Measurements from ENCODE around the gene CTNND2. TPM values are rescaled to one million over a fixed set of nuclear protein-coding genes. Genes with fewer than 3 reads are reported as not detected.

The CTNND2 gene
- total RNA-seq, 1 experiment from 2014 or later: 7.0 TPM

GRCh38 chr5:10987276-10987924 lies 916.8 kb downstream of the CTNND2 start:
- DNase-seq: no peak
- H3K36me3 Mint-ChIP-seq (ENCODE audit: insufficient read depth in 1 of 3, low read depth in 3 of 3): no peaks in the 10 kb centered on the region

More at GRCh38 chr5:10987276-10987924, 916.8 kb downstream of the CTNND2 start:
- Histone ChIP-seq H4K91ac (ENCODE audit: insufficient read length, low read depth, low read length) (no peak overlapping the region), H3K27ac (ENCODE audit: insufficient read length, low read depth, low read length) (no peak overlapping the region), H3K56ac (ENCODE audit: insufficient read length, low read depth, low read length) (no peak overlapping the region), H2BK120ac (ENCODE audit: low read depth, low read length, poor library complexity, severe bottlenecking) (no peak overlapping the region), H2BK12ac (ENCODE audit: insufficient read length, low read depth, low read length) (no peak overlapping the region), H2BK5ac (ENCODE audit: insufficient read length, low read length) (no peak overlapping the region), H3K18ac (ENCODE audit: insufficient read length, low read depth, low read length) (no peak overlapping the region), H3K23ac (ENCODE audit: insufficient read length, low read depth, low read length) (no peak overlapping the region), H2AK5ac (ENCODE audit: insufficient read length, low read length) (no peak overlapping the region), H3K79me2 (ENCODE audit: insufficient read depth, low read length) (no peaks in the 10 kb centered on the region), H4K20me1 (ENCODE audit: control insufficient read depth, insufficient read depth, insufficient read length) (no peaks in the 10 kb centered on the region), H3K4ac (ENCODE audit: low read depth, low read length) (no peak overlapping the region), H3K27me3 (ENCODE audit: insufficient read depth, low read length) (no peaks in the 10 kb centered on the region), H3K23me2 (ENCODE audit: insufficient read length, low read depth, low read length, poor library complexity, severe bottlenecking) (no peaks in the 10 kb centered on the region), H4K8ac (replicated peaks; ENCODE audit: insufficient read length, low read depth, low read length) (no peak overlapping the region), H2BK20ac (ENCODE audit: low read depth, low read length, poor library complexity, severe bottlenecking) (no peak overlapping the region), H3K9ac (ENCODE audit: extremely low read depth, insufficient read length, low read length) (no peak overlapping the region), H3T11ph (ENCODE audit: low read length) (no peak overlapping the region), H3K14ac (ENCODE audit: insufficient read depth, low read length) (no peak overlapping the region), H3K4me2 (ENCODE audit: insufficient read depth, insufficient read length, low read length) (no peak overlapping the region), H3K4me1 (ENCODE audit: insufficient read depth, low read length) (no peaks in the 10 kb centered on the region), H3K79me1 (ENCODE audit: insufficient read depth, low read depth, low read length, poor library complexity, severe bottlenecking) (no peaks in the 10 kb centered on the region), H3K9me3 (ENCODE audit: control insufficient read depth, low read depth, low read length) (no peaks in the 10 kb centered on the region), H2BK15ac (ENCODE audit: low read depth, low read length) (no peak overlapping the region), H2AFZ (ENCODE audit: low read length) (no peak overlapping the region), H4K5ac (ENCODE audit: insufficient read length, low read depth, low read length) (no peak overlapping the region)
- Mint-ChIP-seq H3K27me3 (ENCODE audit: low read depth) (peaks cover 24% of the 10 kb centered on the region), H3K4me3 (no peak overlapping the region), H3K4me1 (peaks cover 10 to 23% of the 10 kb centered on the region in 2 experiments), H3K27ac (no peak overlapping the region; a peak in 2 of 7 replicates), H3K9me3 (no peaks in the 10 kb centered on the region; a peak in 1 of 5 replicates)
- TF ChIP-seq CTCF (conservative IDR thresholded peaks at IDR 0.05): no peak
- no CpG with 5 or more reads among the region's 8 CpGs for WGBS (ENCODE audit: extremely low coverage, insufficient read length, low lambda C conversion rate)
